ENCODE data around the gene SCPEP1. TPM values are rescaled to one million over a fixed set of nuclear protein-coding genes. Genes with fewer than 3 reads are reported as not detected.
"Not testable (repeated sequence)": the region's sequence is repeated elsewhere in the genome, so short reads cannot be mapped to it uniquely, and the experiment has no call there.

Gene SCPEP1
- total RNA-seq, 2 experiments from 2014 or later = 21.0 to 47.6 TPM

GRCh38 chr17:56943505-56944125 is 34.3 kb upstream of the SCPEP1 start:
- H3K4me1 Mint-ChIP-seq = peaks cover 5% of the 10 kb centered on the region
- no peak overlapping the region for H3K4me3 Mint-ChIP-seq
- H3K36me3 Mint-ChIP-seq = peaks cover 32% of the 10 kb centered on the region
- no peak overlapping the region for H3K27ac Mint-ChIP-seq
- H3K27me3 Mint-ChIP-seq = no peaks in the 10 kb centered on the region
- CTCF ChIA-PET = interaction anchor here (1.9 kb wide), 1 partner anchor 124 kb away, joined by 10 read pairs; no protein-coding TSS in a partner anchor
- DNase-seq (no peak), ATAC-seq (no peak)
- no peaks in the 10 kb centered on the region for H3K9me3 Mint-ChIP-seq (ENCODE audit: low read depth)

GRCh38 chr17:56945938-56946505 is 31.9 kb upstream of the SCPEP1 start:
- peaks cover 37% of the 10 kb centered on the region for H3K36me3 Mint-ChIP-seq
- no peak for DNase-seq
- no peaks in the 10 kb centered on the region for H3K27me3 Mint-ChIP-seq
- no peak overlapping the region for H3K4me3 Mint-ChIP-seq
- H3K4me1 Mint-ChIP-seq = peaks cover 15% of the 10 kb centered on the region
- no peak for ATAC-seq
- CTCF ChIA-PET = interaction anchor here (1.4 to 2.4 kb wide), 2 partner anchors 15 to 126 kb away, joined by 4 to 9 read pairs; partner anchors contain the start of gene COIL
- H3K27ac Mint-ChIP-seq = no peak overlapping the region
- no peaks in the 10 kb centered on the region for H3K9me3 Mint-ChIP-seq (ENCODE audit: low read depth)

- ATAC-seq = no peak
- DNase-seq = no peak
- H3K4me3 Mint-ChIP-seq = no peak overlapping the region
- peaks cover 31% of the 10 kb centered on the region for H3K36me3 Mint-ChIP-seq
- no peaks in the 10 kb centered on the region for H3K9me3 Mint-ChIP-seq (ENCODE audit: low read depth)
- no peaks in the 10 kb centered on the region for H3K27me3 Mint-ChIP-seq
- no peak overlapping the region for H3K27ac Mint-ChIP-seq
- CTCF ChIA-PET = interaction anchor here (1.2 kb wide), 1 partner anchor 13 kb away, joined by 3 read pairs; the partner anchor contains the start of gene COIL
- peaks cover 15% of the 10 kb centered on the region for H3K4me1 Mint-ChIP-seq
Observed at GRCh38 chr17:56947741-56948140, 30.2 kb upstream of the SCPEP1 start.

DNA sequence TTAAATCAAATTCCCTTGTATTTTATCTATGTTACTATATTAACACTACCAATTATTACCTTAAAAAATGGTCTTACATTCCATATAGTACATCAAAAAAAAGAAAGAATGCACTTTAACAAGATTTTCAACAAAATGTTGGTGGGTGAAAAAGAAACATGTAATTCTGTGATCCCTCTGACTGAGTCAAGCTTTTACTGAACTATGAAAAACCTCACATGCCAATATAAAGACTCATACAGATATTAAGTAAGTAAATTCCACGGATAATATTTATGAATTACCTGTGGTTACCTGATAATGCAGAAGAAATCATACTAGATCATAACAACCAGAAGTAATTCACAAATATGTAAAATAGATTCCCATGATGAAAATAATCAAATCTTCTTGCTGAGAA is 29.4 kb upstream of the SCPEP1 start:
- no peaks in the 10 kb centered on the region for H3K27me3 Mint-ChIP-seq
- CTCF ChIA-PET = interaction anchor here (0.9 to 1.6 kb wide), 3 partner anchors 12 to 16 kb away, joined by 3 read pairs; partner anchors contain the start of gene COIL
- no peak overlapping the region for H3K4me3 Mint-ChIP-seq
- peaks cover 29% of the 10 kb centered on the region for H3K36me3 Mint-ChIP-seq
- H3K9me3 Mint-ChIP-seq (ENCODE audit: low read depth) = no peaks in the 10 kb centered on the region
- DNase-seq (no peak), ATAC-seq (no peak)
- H3K27ac Mint-ChIP-seq = no peak overlapping the region
- H3K4me1 Mint-ChIP-seq = peaks cover 15% of the 10 kb centered on the region

DNA sequence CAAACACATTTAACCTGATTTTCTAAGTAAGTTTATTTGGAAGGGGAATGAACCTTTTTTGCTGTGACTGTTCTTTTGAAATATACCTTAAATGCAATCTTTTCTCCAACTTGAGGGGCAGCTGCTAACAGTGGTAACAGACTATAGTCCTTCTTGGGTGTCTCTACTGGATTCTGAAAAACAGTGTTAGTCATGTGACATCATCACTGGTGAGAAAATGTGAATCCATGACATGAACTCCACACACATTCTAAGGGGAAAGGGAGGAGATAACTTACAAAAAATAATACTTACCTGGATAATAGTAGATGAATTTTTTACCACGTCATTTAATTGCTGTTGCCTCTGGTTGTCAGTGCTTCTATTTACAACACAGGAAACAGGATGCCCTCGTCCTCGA is 28.3 kb upstream of the SCPEP1 start:
- CTCF ChIA-PET = interaction anchor here (0.9 to 1.6 kb wide), 2 partner anchors 11 to 14 kb away, joined by 3 read pairs; partner anchors contain the start of gene COIL
- Mint-ChIP-seq H3K9me3 (ENCODE audit: low read depth) (no peaks in the 10 kb centered on the region), H3K27ac (peak overlapping the region; percentile 0), H3K4me3 (no peak overlapping the region), H3K36me3 (peaks cover 24% of the 10 kb centered on the region), H3K4me1 (peaks cover 17% of the 10 kb centered on the region), H3K27me3 (no peaks in the 10 kb centered on the region)
- ATAC-seq (no peak), DNase-seq (no peak)

DNA sequence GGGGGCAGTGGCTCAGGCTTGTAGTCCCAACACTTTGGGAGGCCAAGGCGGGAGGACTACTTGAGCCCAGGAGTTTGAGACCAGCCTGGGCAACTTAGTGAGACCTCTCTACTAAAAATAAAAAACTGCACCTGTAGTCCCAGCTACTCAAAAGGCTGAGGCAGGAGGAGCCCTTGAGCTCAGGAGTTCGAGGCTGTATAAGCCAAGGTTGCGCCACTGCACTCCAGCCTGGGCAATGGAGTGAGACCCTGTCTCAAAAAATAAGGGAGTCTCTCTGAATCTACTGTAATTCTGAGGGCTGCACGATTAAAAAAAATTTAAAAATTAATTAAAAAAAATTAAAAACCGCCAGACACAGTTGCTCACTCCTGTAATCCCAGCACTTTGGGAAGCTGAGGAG is 20.9 kb upstream of the SCPEP1 start:
- H3K36me3 Mint-ChIP-seq = peaks cover 1% of the 10 kb centered on the region
- H3K4me3 Mint-ChIP-seq = no peak overlapping the region
- DNase-seq = no peak
- no peaks in the 10 kb centered on the region for H3K27me3 Mint-ChIP-seq
- H3K9me3 Mint-ChIP-seq (ENCODE audit: low read depth) = no peaks in the 10 kb centered on the region
- peaks cover 23% of the 10 kb centered on the region for H3K4me1 Mint-ChIP-seq
- ATAC-seq = no peak
- CTCF ChIA-PET = no interaction called here
- H3K27ac Mint-ChIP-seq = no peak overlapping the region

DNA sequence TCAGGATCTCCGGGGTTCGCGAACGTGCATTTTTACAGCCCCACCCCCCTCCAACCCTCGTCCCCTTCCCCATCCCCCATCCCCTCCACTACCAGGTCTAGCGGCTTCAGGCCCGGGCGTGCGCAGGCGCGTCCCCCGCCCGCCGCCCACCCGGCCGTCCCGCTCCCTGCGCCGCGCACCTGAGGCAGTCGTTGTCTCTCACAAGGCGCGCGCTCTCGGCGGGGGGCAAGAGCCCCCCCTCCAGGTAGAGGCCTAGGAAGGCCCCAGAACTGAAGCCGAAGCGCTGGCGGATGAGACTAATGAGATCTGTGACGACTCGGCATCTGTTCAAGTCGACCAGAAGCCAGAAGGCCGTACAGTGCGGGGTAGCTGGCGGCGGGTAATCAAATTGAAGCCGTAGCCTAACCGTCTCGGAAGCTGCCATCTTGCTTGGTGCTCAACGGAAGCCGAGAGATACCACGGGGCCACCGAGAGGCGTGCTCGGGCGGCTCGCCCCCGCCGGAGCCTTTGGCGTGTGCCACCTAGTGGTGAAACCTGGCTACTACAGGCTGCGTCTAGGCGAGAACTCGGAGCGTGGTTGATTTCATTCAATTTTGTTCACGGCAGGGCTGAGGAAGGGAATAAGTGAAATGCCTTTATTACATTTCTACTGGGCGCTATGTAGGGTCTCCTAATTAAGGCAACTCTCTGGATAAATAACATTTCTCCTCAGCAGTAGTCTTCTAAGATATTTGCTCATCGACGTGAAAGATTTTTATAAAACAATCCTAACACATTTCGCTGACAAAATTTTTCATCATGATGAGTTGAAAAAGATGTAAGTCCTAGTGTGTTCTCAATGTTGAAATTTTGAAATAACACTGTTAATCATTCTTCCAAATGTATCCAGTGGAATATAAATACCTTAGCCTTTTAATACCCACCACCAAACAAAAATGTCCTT is 17.1 kb upstream of the SCPEP1 start, which contains the start of gene COIL:
Gene COIL, minus strand, starts transcription at position 455 of the 943 bp plus-strand sequence. Its CDS starts 31 bp downstream, at position 424.
- H3K9me3 Mint-ChIP-seq (ENCODE audit: low read depth) = no peaks in the 10 kb centered on the region

DNA sequence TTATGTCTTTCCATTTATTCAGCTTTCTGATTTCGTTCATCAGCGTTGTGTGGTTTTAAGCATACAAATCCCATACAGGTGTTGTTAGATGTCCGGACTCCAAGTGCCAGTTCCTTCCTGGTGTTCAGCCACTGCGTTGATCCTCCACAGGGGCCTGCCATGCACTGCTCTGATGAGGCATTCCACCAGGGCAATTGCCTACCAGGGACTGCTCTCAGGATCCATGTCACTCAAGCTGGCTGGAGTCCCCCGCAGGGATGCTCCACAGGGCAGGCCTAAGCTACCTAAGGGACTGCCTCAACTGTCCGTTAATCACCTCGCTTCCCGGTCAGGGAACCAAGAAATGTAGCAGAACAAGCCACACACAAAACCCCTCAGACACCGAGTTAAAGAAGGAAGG is 12.7 kb upstream of the SCPEP1 start:
- DNase-seq; H3K4me1 Mint-ChIP-seq; H3K4me3 Mint-ChIP-seq; H3K27ac Mint-ChIP-seq; ATAC-seq; H3K9me3 Mint-ChIP-seq (ENCODE audit: low read depth); H3K36me3 Mint-ChIP-seq: not testable (repeated sequence)
- CTCF ChIA-PET = interaction anchor here (2.5 kb wide), 1 partner anchor 13 kb away, joined by 6 read pairs; the partner anchor contains the start of gene SCPEP1
- H3K27me3 Mint-ChIP-seq = peaks cover 10% of the 10 kb centered on the region

More for the DNA sequence above, 17.1 kb upstream of the SCPEP1 start, which contains the start of gene COIL:
- Mint-ChIP-seq H3K4me3 (peak within 1 kb of the TSS; percentile 77), H3K36me3 (peaks cover 1% of the 10 kb centered on the region), H3K4me1 (peaks cover 25% of the 10 kb centered on the region), H3K27me3 (no peaks in the 10 kb centered on the region), H3K27ac (peak within 1 kb of the TSS; percentile 87)
- CTCF ChIA-PET = interaction anchor here (0.6 to 1.9 kb wide), 13 partner anchors 9 to 181 kb away, joined by 3 to 11 read pairs (median 3); partner anchors contain the start of gene SCPEP1
- ATAC-seq (peak; percentile 99), DNase-seq (peak; percentile 95)

GRCh38 chr17:56965681-56966080 is 12.2 kb upstream of the SCPEP1 start:
- H3K4me3 Mint-ChIP-seq; H3K36me3 Mint-ChIP-seq; H3K27ac Mint-ChIP-seq; DNase-seq; ATAC-seq; H3K4me1 Mint-ChIP-seq; H3K9me3 Mint-ChIP-seq (ENCODE audit: low read depth): not testable (repeated sequence)
- H3K27me3 Mint-ChIP-seq = peaks cover 10% of the 10 kb centered on the region
- CTCF ChIA-PET = interaction anchor here (2.5 kb wide), 1 partner anchor 12 kb away, joined by 6 read pairs; the partner anchor contains the start of gene SCPEP1

- CTCF ChIA-PET = interaction anchor here (1.0 to 2.5 kb wide), 2 partner anchors 9 to 11 kb away, joined by 3 to 6 read pairs; partner anchors contain the start of gene SCPEP1
- Mint-ChIP-seq H3K9me3 (ENCODE audit: low read depth) (peaks cover 2% of the 10 kb centered on the region), H3K27ac (no peak overlapping the region), H3K4me3 (no peak overlapping the region), H3K27me3 (peaks cover 15% of the 10 kb centered on the region), H3K4me1 (peaks cover 4% of the 10 kb centered on the region), H3K36me3 (no peaks in the 10 kb centered on the region)
- DNase-seq (no peak), ATAC-seq (no peak)
Observed at GRCh38 chr17:56966338-56966737, 11.6 kb upstream of the SCPEP1 start.

- peaks cover 2% of the 10 kb centered on the region for H3K9me3 Mint-ChIP-seq (ENCODE audit: low read depth)
- CTCF ChIA-PET = no interaction called here
- no peaks in the 10 kb centered on the region for H3K4me1 Mint-ChIP-seq
- no peak for DNase-seq
- no peak overlapping the region for H3K4me3 Mint-ChIP-seq
- ATAC-seq = no peak
- H3K27ac Mint-ChIP-seq = no peak overlapping the region
- no peaks in the 10 kb centered on the region for H3K36me3 Mint-ChIP-seq
- peaks cover 34% of the 10 kb centered on the region for H3K27me3 Mint-ChIP-seq
Observed at GRCh38 chr17:56970974-56971373, 7.0 kb upstream of the SCPEP1 start.

GRCh38 chr17:56972111-56972730 is 5.7 kb upstream of the SCPEP1 start:
- no peak overlapping the region for H3K4me3 Mint-ChIP-seq

More at GRCh38 chr17:56972111-56972730, 5.7 kb upstream of the SCPEP1 start:
- peaks cover 44% of the 10 kb centered on the region for H3K27me3 Mint-ChIP-seq
- ATAC-seq (no peak), DNase-seq (no peak)
- no peaks in the 10 kb centered on the region for H3K36me3 Mint-ChIP-seq
- H3K4me1 Mint-ChIP-seq = peaks cover 3% of the 10 kb centered on the region
- no peak overlapping the region for H3K27ac Mint-ChIP-seq
- H3K9me3 Mint-ChIP-seq (ENCODE audit: low read depth) = peaks cover 2% of the 10 kb centered on the region
- CTCF ChIA-PET = no interaction called here

All from activated CD8-positive, alpha-beta memory T cell treated with anti-CD3 and anti-CD28 coated beads, Interleukin-2, amount 10 ng/mL, durations not matched to agents 7 days and 5 days (primary cell).